UCSD-AML1 (cell line): Measurements from ENCODE around the gene PRKAR1A.

ENCODE experiments used
- DNase-seq: peaks from one replicate; lab custom pipeline; 2025; ENCODE audit not compliant: unreplicated experiment; lab: John Stamatoyannopoulos, UW

PRKAR1A gene

GRCh38 chr17:68599091-68599490, 86.9 kb downstream of the PRKAR1A start:
- DNase-seq = no peak

GRCh38 chr17:68599552-68600066, 87.4 kb downstream of the PRKAR1A start:
- DNase-seq = no peak

GRCh38 chr17:68600067-68600930, 88.1 kb downstream of the PRKAR1A start:
- DNase-seq = no peak
